Muscle of arm (tissue), 12 donors: ENCODE measurements around the gene WHRN. TPM values are rescaled to one million over a fixed set of nuclear protein-coding genes. Genes with fewer than 3 reads are reported as not detected.

Source experiments
- DNase-seq: peaks from one replicate; pipeline ENCODE4 v3.0.0-alpha.2; 2013
- polyA plus RNA-seq, 12 donors: library from polyadenylated mRNA; unstranded; fragments of 120-200 nt; gene quantifications; one replicate each; pipeline ENCODE4 v1.2.1, GENCODE V29; 2013; ENCODE audit not compliant: insufficient read length in 12 of 12

Gene WHRN
- polyA plus RNA-seq, 12 donors, result 1.8 to 9.9 (median 3.0) TPM; not detected in 1

DNA sequence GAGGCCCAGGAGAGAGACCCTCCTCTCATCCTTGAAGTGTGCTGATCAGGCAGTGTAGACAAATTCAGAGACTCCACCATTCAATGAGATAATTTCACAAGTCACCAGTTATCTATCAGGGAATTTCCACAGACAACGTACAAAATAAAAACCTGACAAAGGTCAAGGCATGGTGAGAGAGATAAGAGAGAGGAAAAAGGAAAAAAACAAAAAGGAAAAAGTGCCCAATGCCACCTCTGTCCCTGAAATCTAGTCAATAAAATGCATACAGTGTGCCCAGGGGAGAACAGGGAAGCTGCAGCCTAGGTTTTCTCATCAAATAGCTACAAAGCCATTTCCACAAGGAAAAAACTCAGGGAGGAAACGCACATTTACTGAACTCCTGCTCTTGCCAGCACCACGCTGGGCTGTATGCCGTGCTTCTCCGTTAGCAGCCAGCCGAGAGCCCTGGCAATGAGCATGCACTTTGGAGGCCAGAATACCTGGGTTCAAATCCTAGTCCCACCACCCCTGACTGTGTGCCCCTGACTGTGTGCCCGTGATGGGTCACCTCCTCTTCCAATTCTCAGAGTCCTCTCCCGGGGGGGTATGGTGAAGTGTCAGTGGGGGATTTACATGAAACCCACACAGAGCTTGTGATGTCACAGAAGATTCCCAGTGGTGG lies 11.6 kb downstream of the WHRN start:
- DNase-seq, result no peak

DNA sequence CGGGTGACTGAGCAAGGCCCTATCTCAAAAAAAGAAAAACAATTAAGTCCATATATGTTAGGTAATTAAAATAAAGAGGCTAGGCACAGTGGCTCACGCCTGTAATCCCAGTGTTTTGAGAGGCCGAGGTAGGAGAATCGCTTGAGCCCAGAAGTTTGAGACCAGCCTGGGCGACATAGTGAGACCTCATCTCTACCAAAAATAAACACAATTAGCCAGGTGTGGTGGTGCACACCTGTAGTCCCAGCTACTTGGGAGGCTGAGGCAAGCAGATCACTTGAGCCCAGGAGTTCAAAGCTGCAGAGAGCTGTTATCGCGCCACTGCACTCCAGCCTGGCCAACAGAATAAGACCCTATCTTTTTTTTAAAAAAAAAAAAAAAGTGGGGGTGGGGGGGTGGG lies 12.3 kb downstream of the WHRN start:
- DNase-seq, result no peak

- no peak for DNase-seq
Observed at GRCh38 chr9:114491430-114492003, 13.8 kb downstream of the WHRN start.

- DNase-seq, result no peak
Observed at GRCh38 chr9:114489928-114490327, 15.3 kb downstream of the WHRN start.

- DNase-seq, result no peak
Observed at GRCh38 chr9:114488398-114489129, 16.7 kb downstream of the WHRN start.

GRCh38 chr9:114487607-114488300 lies 17.5 kb downstream of the WHRN start:
- DNase-seq, result no peak

DNA sequence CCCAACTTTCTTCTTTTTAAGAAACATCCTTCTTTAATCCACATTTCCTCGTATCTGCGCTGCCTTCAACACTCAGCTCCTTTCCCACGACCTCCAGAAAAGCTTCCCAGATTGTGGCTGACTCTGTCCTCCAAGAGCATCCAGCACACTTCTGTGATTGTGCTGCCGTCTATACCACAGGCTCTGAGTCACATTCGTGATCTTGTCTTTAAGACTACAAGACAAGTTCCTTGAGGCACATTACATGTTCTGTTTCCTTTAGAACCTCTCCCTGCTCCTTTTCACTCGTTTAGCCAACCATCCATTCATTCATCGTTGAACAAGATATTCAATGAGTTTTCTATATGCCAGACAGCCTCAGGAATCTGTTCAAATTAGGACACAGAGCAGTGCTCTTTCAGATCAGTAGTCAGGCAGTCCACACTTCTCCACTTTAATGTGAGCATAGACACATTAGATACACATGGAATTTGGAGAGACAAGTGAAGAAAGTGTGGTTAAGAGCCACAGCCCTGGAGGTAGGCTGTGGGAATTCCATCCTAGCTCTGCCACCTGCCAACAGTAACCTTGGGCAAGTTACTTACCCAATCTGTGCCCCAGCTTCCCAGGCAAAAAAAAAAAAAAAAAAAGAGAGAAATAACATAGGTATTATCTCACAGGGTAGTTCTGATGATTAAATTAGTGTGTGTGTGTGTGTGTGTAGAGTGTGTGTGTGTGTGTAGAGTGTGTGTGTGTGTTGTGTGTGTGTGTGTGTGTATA lies 18.9 kb downstream of the WHRN start:
- no peak for DNase-seq

- no peak for DNase-seq
Observed at GRCh38 chr9:114484854-114485443, 20.3 kb downstream of the WHRN start.

- no peak for DNase-seq
Observed at GRCh38 chr9:114484215-114484853, 20.9 kb downstream of the WHRN start.

GRCh38 chr9:114483499-114483898 lies 21.8 kb downstream of the WHRN start:
- no peak for DNase-seq

- no peak for DNase-seq
Observed at GRCh38 chr9:114482593-114482992, 22.7 kb downstream of the WHRN start.

- DNase-seq, result no peak
Observed at GRCh38 chr9:114481789-114482188, 23.5 kb downstream of the WHRN start.

DNA sequence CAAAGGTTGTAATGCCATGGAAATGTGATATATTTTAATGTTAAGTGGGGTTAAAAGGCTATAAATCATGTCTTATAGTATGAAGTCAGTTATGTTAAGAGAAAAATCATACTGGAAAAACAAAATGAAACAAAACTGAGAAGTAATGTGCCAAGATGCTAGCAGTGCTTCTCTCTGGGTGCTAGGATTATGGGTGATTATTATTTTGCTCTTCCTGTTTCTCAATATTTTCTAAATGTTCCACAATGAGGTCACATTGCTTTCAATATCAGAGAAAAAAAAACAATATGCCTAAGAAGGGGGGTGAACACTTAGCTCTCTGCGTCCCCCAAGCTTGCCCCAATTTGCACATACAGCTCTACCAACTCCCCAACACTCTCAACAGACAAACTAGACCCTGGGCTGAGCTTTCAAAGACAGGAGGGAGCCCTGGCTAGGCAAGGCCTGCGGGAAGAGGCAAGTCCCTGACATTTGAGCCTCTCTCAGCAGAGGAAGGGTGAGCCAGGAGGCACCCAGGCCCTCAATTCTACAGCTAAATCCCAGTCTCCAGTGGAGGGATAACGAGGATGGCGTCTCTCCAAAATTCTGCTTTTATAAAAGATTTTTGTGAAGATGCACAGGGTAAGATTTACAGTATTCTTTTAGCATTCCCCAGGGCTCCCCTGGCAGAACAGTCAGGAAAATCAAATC lies 24.4 kb downstream of the WHRN start:
- DNase-seq, result no peak

- no peak for DNase-seq
Observed at GRCh38 chr9:114478871-114479270, 26.4 kb downstream of the WHRN start.

DNA sequence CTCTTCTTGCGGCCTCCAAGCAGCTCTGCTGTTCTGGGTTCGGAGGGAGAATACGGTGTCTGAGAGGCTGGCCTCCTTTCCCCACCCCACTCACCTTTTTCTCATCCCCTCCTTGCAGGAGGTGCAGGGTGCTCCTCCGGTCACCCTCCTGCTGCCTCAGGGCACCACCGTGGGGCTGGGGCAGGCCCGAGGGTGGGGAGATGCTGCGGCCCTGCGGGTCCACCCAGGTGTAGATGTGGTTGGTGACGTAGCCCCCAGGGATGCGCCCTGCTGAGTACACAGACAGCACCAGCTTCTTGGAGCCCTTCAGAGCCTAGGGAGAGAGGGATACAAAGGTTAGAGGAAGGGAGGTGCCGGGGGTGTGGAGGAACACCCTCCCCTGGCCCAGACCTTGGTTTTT lies 26.8 kb downstream of the WHRN start:
- no peak for DNase-seq

GRCh38 chr9:114477642-114478041 lies 27.6 kb downstream of the WHRN start:
- DNase-seq, result no peak

DNA sequence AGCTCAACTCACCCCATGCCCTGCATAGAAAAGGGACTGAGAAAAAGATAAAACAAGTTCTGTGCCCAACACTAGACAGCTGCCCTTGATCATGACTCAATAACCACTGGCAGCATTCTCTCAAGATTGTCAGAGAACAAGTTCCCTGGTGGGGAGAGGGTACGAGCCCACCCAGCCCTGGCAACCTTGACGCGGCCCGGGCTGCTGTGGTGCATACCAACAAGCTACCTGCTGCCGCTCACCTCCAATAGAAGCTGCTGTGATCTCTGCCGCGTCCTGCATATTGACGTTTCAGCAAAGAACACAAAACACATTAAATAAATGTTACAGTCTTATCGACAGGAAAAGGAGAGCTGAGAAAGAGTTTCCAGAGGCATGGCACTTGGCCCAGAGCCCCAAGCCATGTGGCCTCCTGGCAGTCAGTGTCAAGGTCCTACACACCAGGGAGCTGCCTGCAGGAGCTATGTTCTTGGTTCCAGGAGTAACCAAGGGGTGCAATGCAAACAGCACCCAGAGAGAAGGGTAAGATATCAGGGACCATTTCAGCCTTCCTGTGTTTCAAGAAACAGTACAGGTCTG lies 28.3 kb downstream of the WHRN start:
- DNase-seq, result no peak

DNA sequence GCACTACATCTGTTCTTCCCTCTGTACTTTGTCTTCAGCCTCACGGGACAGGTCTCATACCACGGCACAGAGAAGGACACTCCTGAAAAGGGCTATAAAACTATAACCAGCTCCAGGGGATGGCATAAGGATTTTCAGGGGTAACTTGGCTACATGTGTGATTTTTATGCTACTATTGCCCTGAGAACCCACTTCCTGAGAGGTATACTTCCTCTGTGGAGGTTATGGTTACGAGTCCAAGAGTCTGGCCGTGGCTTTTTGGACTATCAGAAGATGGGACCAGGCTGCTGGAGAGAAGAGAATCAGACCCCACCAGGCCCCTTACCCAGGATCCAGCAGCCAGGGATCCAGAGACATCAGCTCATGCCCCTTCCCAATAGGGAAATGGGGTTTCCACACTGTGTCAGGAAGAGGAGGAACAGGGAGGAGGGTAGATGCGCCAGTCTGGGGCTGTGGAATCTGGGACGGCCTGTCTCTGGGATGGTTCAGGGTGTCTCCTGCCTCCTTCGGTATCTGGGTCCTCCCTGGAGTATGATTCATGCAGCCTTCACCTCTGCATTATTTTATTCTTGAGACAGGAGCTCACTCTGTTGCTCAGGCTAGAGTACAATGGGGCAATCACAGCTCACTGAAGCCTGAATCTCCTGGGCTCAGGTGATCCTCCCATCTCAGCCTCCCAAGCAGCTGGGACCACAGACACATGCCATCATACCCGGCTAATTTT lies 29.7 kb downstream of the WHRN start:
- no peak for DNase-seq

DNA sequence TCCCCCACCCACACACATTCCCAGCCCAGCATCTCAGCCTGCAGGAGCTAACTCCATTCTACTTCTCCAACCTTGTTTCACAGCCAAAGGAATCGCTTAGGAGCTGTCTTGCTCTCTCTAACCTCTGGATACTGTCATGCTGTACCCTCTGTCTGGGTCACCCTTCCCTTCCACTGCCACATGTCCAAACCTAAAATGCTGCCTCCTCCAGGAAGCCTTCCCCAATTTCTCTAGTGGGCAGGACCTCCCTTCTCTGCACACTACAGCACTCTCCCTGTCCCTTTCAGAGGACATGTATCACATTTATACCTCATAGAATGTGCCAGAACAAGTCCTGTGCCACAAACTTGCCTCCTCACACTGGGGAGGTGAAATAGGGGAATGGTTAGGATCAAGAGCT lies 30.8 kb downstream of the WHRN start:
- DNase-seq, result no peak
